ENCODE data around the gene SLC5A2.
"Not testable (repeated sequence)": the region's sequence is repeated elsewhere in the genome, so short reads cannot be mapped to it uniquely, and the experiment has no call there.

SLC5A2 gene

DNA sequence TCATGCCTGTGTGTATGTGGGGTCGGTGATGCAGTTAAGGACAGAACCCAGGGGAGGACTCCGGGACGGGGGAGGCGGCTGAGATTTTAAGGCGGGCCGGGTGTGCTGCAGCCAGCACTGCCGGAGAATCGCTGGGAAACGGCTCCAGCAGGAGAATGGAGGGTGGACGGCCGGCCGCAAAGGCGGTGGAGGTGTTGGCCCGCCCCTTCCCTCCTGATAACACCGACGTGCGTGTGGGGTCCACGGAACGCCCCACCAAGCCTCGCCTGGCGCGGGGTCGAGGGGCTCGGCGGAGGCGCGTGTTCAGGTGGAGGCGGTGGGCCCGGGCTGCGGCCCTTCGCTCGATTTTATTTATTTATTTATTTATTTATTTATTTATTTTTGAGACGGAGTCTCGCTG lies 41.0 kb upstream of the SLC5A2 start:
- peak overlapping the region; percentile 88 for H3K4me3 ChIP-seq
- TF ChIP-seq, protein P1, sequence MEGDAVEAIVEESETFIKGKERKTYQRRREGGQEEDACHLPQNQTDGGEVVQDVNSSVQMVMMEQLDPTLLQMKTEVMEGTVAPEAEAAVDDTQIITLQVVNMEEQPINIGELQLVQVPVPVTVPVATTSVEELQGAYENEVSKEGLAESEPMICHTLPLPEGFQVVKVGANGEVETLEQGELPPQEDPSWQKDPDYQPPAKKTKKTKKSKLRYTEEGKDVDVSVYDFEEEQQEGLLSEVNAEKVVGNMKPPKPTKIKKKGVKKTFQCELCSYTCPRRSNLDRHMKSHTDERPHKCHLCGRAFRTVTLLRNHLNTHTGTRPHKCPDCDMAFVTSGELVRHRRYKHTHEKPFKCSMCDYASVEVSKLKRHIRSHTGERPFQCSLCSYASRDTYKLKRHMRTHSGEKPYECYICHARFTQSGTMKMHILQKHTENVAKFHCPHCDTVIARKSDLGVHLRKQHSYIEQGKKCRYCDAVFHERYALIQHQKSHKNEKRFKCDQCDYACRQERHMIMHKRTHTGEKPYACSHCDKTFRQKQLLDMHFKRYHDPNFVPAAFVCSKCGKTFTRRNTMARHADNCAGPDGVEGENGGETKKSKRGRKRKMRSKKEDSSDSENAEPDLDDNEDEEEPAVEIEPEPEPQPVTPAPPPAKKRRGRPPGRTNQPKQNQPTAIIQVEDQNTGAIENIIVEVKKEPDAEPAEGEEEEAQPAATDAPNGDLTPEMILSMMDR (IDR thresholded peaks at IDR 0.05) = no peak
- DNase-seq (ENCODE audit: low spot score) = no peak
- no peak overlapping the region for H3K27ac ChIP-seq

DNA sequence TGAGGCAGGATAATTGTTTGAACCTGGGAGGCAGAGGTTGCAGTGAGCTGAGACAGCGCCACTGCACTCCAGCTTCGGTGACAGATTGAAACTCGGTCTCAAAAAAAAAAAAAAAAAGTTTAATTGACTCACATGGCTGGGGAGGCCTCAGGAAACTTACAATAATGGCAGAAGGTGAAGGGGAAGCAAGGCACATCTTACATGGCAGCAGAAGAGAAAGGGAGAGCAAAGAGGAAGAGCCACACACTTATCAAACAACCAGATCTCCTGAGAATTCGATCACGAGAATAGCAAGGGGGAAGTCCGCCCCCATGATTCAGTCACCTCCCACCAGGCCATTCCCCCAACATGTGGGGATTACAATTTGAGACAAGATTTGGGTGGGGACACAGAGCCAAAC lies 37.0 kb upstream of the SLC5A2 start:
- H3K27ac ChIP-seq; DNase-seq (ENCODE audit: low spot score); H3K4me3 ChIP-seq: not testable (repeated sequence)

DNA sequence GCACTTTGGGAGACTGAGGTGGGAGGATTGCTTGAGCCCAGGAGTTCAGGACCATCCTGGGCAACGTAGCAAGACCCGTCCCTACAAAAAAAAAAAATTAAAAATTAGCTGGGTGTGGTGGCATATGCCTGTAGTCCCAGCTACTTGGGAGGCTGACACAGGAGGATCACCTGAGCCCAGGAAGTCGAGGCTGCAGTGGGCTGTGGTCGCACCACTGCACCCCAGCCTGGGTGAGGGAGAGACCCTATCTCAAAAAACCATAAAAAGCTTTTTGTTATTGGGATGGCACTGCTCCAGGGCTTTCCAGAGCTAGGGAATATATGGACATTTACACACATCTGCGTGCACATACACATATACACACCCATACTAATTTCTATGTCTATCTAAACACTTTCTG lies 31.7 kb upstream of the SLC5A2 start:
- no peak overlapping the region for H3K27ac ChIP-seq

DNA sequence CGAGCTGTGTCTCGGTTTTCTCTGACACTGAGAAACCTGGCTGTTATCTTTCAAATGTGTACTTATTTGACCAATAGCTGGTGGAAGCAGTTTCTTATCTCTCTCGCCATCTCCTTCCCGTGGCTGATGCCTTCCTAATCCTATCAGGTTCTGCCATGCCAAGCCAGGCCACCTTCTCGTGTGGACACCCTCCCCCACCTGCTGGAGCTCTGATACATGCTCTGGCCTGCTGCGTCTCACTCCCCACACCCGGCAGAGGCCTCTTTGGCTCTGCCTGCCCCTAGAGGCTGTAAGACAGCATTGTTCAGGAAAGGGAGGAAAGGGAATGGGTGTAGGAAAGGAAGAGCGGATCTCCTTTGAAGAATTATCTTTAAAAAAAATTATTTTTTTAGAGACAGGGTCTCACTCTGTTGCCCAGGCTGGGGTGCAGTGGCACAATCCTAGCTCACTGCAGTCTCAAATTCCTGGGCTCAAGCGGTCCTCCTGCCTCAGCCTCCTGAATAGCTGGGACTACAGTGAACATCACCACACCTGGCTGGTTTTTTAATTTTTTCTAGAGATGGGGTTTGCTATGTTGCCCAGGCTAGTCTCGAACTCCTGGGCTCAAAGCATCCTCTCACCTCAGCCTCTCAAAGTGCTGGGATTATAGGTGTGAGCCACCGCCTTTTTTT lies 31.1 kb upstream of the SLC5A2 start:
- DNase-seq (ENCODE audit: low spot score) = no peak
- H3K4me3 ChIP-seq = no peak overlapping the region

More for the DNA sequence above, 31.7 kb upstream of the SLC5A2 start:
- TF ChIP-seq, protein P1 (IDR thresholded peaks at IDR 0.05) = no peak
- no peak for DNase-seq (ENCODE audit: low spot score)
- no peak overlapping the region for H3K4me3 ChIP-seq

DNA sequence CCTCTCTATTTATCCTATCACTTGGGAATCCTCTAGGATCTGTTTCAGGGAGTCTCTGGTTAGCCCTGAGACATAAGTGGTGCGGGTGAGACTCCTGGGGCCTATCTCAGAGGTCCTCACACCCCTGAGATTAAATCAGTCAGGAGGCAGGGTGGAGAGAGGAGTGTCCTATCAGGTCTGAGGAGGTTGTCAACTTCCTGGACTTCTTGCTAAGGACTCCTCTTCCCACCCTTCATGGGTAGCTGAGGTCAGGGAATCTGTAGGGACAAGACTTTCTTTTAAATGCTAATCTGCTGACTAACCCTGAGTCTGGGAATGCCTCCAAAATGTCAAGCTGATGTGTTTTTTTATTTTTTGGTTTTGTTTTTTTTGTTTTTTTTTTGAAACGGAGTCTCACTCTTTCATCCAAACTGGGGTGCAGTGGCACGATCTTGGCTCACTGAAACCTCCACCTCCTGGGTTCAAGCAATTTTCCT lies 30.3 kb upstream of the SLC5A2 start:
- TF ChIP-seq, protein P1 (IDR thresholded peaks at IDR 0.05) = no peak
- DNase-seq (ENCODE audit: low spot score) = no peak
- peak overlapping the region; percentile 81 to 89 for H3K27ac ChIP-seq
- H3K4me3 ChIP-seq = peak overlapping the region; percentile 42

More for the DNA sequence above, 31.1 kb upstream of the SLC5A2 start:
- peak overlapping the region in 1 of 2 donors; percentile 81 for H3K27ac ChIP-seq
- TF ChIP-seq, protein P1 (IDR thresholded peaks at IDR 0.05) = peak; percentile 24

DNA sequence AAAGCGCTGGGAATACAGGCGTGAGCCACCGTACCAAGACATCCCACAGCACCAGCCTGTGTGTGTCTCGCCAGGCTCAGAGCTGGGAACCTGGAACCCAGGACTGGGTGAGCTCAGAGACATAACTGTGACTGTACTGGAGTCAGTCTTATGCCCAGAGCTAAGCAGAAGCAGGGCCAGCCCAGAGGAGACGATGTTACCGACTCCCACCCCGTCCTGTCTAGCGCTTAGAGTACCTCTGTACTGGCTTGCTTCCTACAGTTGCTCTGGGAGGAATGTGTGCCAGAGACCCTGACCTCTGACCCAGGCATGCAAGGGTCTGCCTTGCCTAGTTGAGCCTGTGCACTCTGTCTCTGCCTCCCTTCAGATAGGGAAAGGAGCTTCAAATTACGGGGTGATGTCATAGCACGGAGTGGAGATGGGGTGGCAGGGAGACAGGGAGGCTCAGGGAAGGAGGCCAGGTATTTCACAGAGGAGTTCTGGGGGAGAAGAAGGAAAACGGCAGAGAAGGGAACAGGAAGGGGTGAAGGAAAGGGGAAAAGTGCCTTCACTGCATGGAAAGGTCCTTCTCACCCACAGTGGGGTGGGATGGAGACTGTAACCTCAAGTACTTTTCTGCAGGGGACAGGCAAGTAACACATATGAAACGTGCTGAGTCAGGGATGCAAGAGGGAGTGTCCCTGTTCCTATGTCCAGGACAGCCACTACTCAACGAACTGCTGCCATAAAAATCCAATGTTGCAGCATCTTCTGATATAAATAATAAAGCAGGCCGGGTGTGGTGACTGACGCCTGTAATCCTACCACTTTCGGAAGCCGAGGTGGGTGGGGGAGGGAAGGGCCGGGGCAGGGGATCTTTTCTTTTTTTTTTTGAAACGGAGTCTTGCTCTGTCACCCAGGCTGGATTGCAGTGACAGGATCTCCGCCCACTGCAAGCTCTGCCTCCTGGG lies 29.4 kb upstream of the SLC5A2 start:
- Histone ChIP-seq H3K4me3 (peak overlapping the region; percentile 42), H3K27ac (peak overlapping the region; percentile 81 to 89)
- DNase-seq (ENCODE audit: low spot score) = no peak
- TF ChIP-seq, protein P1 (IDR thresholded peaks at IDR 0.05) = no peak

DNA sequence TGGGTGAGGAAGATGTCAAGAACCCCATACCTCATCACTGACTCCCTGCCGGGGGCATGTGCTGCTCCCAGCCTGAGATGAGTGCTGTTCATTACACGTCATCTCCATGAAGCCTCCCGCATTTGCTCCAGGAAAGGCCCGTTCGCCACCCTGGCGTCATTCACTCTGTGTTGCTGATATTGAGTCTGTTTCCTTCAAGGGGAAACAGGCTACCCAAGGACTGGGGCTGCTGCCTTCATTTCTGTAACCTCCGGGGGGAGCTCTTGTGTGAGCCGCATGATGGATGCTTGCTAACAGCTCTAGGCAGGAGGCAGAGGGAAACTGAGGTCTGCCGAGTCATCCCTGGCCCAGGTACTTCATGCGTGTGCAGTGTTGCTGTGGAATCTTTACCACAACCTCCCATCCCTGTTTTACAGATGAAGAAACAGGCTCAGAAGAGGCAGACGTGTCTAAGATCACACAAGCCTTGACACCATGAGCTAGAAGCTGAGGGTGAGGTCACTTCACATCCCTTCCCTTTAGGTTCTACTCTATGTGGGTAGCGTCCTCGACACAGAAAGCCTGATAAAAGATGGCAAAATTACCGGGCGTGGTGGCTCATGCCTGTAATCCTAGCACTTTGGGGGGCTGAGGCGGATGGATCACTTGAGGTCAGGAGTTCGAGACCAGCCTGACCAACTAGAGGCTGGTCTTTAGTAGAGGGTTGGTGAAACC lies 27.2 kb upstream of the SLC5A2 start:
- H3K4me3 ChIP-seq = no peak overlapping the region
- TF ChIP-seq, protein P1 (IDR thresholded peaks at IDR 0.05) = no peak
- H3K27ac ChIP-seq = peak overlapping the region in 1 of 2 donors; percentile 2
- DNase-seq (ENCODE audit: low spot score) = no peak
